Left renal pelvis (tissue), 4 donors: ENCODE results near the gene COA7. TPM values are rescaled to one million over a fixed set of nuclear protein-coding genes. Genes with fewer than 3 reads are reported as not detected.

Experiments used
- DNase-seq, 4 donors: peaks; one replicate each; pipeline ENCODE4 v3.0.0-alpha.2; 2013; ENCODE audit warnings: low read depth in 4 of 4, low spot score in 3 of 4
- polyA plus RNA-seq, 4 donors: library from polyadenylated mRNA; unstranded; fragments of 120-200 nt; gene quantifications; one replicate each; pipeline ENCODE4 v1.2.1, GENCODE V29; 2013; ENCODE audit not compliant: insufficient read length in 4 of 4

The COA7 gene
- polyA plus RNA-seq, 4 donors: 15.3 to 18.3 (median 17.0) TPM

DNA sequence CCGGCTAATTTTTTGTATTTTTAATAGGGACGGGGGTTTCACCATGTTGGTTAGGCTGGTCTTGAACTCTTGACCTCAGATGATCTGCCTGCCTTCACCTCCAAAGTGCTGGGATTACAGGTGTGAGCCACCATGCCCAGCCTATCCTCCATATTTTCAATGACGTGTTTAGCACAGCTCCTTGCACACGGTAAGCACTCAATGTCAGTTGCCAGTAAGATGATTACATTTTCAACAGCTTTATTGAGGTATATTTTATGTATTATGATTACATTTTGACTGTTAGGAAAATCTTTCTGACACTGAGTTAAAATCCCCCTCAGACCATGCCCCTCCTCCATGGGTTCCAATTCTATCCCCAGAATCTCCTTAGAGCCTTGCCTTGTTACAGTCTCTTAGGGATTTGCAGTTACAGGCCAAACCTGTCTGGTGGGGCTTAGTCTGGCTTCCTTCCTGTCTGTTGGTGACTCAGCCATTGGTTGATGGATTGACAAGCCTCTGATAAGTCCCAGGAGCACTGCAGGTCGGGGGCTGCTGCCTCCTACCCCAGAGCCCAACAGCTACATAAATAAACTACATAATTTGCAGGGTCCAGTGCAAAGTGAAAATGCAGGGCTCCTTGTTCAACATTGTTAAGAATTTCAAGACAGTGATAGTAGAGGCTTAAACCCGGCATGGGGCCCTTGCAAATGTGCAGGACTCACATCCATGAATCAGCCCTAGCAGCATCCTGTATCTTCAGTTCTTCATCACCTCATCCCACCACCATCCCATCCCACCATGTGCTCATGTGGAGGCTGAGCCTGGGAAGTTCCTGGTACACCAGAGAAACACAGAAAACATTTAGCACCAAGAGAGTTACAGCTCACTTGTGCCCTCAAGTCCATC is 23.4 kb downstream of the COA7 start:
- no peak for DNase-seq

GRCh38 chr1:52673513-52673912 is 24.6 kb downstream of the COA7 start:
- no peak for DNase-seq

DNA sequence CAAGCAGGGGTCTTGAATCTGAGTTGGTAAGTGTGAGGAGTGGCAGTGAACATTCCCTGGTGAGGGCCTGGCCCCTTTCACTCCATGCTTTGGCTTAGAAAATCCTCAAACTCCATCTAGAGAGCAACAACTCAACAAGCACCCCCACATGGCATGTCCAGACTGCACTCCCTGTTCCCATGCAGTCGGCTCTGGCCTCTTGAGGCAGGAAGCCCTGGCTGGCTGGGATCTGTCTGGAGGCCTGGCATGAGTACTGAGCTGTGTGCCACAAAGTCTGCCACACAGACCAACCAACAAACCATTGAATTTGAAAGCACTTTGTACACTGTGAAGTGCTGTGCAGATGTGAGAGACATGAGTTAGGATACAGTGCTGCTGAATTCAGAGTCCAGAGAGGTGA is 25.2 kb downstream of the COA7 start:
- DNase-seq: no peak

GRCh38 chr1:52670604-52671003 is 27.5 kb downstream of the COA7 start:
- DNase-seq: no peak

DNA sequence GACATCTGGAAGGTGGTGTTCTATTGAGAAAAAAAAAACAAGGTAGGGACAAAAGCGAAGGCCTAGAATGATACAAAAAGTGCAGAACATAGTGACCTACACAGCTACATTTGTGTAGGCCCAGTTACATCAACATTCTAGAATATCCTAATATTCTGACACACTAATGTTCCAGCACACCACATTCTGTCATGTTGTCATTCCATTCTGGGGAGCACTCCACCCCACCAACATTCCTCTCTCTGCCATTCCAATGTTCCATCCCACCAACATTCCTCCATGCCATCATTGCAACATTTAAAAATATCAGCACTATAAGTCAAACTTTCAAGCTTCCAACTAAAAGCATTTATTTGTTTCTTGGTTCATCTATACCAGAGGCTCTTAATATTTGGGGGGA is 28.5 kb downstream of the COA7 start:
- DNase-seq: no peak

- DNase-seq: no peak
Observed at GRCh38 chr1:52668711-52669110, 29.4 kb downstream of the COA7 start.

GRCh38 chr1:52667984-52668383 is 30.2 kb downstream of the COA7 start:
- DNase-seq: no peak

- DNase-seq: no peak
Observed at GRCh38 chr1:52667290-52667689, 30.9 kb downstream of the COA7 start.

- DNase-seq: no peak
Observed at GRCh38 chr1:52665006-52665941, 32.9 kb downstream of the COA7 start.

GRCh38 chr1:52663716-52664115 is 34.4 kb downstream of the COA7 start:
- no peak for DNase-seq

DNA sequence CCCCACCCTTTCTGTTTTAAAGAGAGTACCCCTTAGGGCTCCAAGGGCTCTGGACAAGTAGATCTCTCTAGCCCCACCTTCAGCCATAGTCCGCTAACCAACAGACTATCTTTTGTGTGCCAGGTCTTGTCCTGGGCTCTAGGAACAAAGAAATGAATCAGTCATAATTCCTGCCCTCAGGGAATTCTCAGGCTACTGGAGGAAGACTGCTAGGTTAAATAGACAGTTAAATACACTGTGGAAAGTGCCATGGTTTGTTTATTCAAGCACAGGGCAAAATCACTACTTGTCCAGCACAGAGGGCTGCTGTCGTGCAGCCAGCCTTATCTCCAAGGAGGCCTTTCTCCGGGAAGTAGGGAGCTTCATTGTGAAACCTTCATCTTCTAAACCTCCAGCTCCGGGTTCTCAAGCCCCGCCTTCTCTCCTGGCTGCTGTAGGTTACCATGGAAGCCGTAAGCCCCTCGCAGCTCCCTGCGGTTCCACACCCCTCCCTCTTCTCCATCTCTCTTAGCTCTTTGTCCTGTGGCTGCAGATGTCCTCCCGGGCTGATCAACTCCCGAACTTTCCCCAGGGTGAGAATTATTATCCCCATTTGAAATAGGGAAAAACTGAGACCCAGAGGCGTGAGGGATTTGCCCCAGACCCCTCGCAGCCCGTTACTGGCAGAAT is 35.4 kb downstream of the COA7 start:
- no peak for DNase-seq

DNA sequence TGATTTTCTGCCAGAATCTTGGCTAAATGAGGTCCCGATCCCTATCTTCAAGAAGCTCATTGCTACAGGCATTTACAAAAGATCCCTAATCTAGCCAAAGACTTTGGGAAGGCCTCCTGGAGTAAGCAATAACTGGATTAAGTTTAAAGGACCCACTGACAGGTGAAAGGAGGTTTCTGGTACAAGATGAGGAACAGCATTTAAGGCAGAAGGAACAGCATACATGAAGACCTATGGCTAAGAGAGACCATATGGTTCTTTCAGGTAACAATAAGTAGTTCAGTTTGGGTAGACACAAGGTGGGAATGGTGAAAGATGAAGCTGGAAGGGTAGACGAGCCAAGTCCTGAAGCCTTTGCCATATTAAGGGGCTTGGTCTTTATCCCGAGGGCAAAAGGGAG is 37.3 kb downstream of the COA7 start:
- DNase-seq: no peak

DNA sequence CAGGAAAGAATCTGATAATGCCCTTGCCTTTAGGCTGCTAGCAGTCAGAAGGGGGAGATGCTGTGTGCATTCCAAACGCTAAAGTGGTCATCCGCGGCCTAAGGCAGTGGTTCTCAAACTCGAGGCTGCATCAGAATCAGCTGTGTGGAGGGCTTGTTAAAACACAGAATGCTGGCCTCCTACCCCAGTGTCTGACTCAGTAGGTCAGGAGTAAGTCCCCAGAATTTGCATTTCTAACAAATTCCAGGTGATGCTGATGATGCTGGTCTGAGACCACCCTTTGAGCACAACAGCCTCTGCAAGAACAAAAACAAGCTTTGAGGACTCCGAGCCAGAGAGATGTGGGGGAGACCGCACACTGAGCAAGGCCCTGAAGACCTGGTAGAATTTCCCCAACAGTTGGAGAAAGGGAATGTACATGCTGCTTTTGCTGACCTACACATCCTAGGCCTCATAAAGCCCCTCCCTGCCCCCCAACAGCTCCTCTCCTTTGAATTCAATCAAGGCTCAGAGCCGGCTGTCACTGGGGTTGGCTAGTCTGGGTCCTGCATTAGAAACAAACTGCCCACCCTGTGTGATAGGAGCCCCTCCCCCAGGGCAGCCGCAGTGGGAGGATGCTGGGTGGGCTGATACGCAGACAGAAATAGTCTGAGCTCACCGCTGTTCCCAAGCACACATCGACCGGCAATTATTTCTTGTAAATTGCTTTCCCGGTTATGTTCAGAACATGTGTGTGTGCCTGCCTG is 38.1 kb downstream of the COA7 start:
- no peak for DNase-seq

- no peak for DNase-seq
Observed at GRCh38 chr1:52659356-52659755, 38.8 kb downstream of the COA7 start.

DNA sequence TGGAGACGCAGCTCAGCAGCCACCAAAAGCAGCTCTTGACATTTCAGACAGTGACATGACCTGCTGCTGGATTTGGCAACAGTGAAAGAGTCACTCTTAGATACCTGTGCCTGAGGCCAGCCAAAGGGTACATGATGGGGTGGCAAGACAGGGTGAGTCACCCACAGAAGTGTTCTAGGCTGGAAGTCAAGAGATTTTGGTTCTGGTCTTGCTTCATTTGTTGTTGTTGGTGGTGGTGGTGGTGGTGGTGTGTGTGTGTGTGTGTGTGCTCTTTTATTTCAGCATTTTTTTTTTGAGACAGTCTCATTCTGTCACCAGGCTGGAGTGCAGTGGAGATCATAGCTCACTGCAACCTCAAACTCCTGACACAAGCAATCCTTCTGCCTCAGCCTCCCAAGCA is 39.4 kb downstream of the COA7 start:
- DNase-seq: no peak

DNA sequence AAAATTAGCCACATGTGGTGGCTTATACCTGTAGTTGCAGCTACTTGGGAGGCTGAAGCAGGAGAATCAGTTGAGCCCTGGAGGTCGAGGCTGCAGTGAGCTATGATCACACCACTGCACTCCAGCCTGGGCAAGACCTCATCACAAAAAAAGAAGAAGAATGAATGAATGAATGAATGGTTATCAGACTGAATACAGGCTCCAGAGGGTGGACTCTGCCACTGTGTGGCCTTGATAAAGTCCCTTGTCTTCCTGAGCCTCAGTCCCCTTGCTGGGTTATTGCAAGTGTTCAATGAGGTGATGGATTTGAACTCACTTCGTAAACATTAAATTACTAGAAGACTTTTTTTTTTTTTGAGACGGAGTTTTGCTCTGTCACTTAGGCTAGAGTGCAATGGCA is 40.4 kb downstream of the COA7 start:
- no peak for DNase-seq

DNA sequence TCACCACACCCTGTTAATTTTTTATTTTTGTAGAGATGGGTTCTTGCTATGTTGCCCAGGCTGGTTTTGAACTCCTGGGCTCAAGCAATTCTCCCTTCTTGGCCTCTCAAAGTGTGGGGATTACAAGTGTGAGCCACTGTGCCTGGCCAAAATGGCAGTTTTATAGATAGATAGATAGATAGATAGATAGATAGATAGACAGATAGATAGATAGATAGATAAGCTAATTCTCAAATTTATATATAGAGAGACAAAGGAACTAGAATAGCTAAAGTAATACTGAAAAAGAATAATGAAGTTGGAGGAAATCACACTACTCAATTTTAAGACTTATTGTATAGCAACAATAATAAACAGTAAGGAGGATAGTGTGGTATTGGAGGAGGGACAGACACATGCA is 44.1 kb downstream of the COA7 start:
- no peak for DNase-seq

GRCh38 chr1:52653207-52653849 is 44.8 kb downstream of the COA7 start:
- DNase-seq: no peak

DNA sequence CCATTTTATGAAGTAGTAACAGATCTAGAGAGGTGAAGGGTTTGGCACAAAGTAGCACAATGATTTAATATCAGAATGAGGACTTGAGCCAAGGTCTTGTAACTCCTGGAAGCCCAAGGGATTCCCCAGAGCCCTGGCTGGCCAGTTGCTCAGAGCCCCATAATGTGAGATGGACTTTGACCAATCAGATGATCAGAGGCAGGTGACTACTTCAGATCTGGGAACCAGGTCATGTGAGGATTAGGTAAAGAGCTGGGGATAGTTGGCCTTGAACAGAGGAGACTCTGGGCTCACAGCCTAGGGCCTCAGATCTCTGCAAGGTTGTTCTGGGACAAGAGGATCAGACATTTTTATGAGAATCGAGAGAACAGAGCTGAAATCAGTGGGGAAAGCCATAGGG is 46.2 kb downstream of the COA7 start:
- DNase-seq: no peak

DNA sequence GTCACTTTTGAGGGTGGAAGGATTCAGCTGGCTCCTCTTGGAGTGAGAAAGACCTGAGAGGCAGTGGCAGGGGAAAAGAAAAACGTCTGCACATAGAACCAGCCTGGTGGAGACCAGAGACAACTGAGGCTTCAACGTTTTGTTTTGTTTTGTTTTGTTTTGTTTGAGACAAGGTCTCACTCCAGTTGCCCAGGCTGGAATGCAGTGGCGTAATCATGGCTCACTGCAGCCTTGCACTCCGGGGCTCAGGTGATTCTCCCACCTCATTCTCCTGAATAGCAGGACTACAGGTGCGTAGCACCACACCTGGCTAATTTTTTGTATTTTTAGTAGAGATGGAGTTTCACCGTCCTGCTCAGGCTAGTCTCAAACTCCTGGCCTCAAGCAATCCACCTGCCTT is 52.9 kb downstream of the COA7 start:
- no peak for DNase-seq
